Hepatocyte (in vitro differentiated cells): ENCODE data around the gene VPS50.

Experiments used
- EZH2 ChIP-seq: fragments of 200-600 bp; sonication (generic); IDR thresholded peaks from 2 replicates; pipeline ENCODE4 v1.6.1; 2016; ENCODE audit warnings: antibody characterized with exemption, mild to moderate bottlenecking, borderline replicate concordance
- EZH2phosphoT487 ChIP-seq: fragments of 200-600 bp; sonication (generic); IDR thresholded peaks from one replicate; pipeline ENCODE4 v1.6.1; 2018; ENCODE audit warnings: antibody characterized with exemption, mild to moderate bottlenecking, low read depth, moderate library complexity; ENCODE audit not compliant: unreplicated experiment, severe bottlenecking
- TF ChIP-seq, protein P1 (sequence below): fragments of 200-600 bp; sonication (generic); IDR thresholded peaks from 2 replicates; pipeline ENCODE4 v1.5.1; 2016; ENCODE audit warnings: antibody characterized with exemption, mild to moderate bottlenecking; ENCODE audit not compliant: poor library complexity

DNA sequence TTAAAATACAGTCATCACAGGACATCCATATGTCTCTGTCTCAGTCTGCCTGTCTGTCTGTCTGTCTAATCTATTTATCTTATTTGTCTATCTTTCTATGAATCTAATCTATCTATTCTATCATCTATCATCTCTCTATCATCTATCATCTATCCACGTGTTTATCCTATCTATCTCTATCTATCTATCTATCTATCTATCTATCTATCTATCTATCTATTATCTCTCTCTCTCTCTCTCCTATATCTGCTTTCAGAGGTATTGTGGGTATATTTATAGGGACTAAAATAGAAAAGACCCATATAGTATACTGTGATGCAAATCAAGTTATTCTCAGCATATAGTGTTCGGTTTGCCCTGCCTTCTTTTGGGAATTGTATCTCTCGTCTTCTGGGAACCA lies 167.5 kb downstream of the VPS50 start:
- TF ChIP-seq, protein P1, sequence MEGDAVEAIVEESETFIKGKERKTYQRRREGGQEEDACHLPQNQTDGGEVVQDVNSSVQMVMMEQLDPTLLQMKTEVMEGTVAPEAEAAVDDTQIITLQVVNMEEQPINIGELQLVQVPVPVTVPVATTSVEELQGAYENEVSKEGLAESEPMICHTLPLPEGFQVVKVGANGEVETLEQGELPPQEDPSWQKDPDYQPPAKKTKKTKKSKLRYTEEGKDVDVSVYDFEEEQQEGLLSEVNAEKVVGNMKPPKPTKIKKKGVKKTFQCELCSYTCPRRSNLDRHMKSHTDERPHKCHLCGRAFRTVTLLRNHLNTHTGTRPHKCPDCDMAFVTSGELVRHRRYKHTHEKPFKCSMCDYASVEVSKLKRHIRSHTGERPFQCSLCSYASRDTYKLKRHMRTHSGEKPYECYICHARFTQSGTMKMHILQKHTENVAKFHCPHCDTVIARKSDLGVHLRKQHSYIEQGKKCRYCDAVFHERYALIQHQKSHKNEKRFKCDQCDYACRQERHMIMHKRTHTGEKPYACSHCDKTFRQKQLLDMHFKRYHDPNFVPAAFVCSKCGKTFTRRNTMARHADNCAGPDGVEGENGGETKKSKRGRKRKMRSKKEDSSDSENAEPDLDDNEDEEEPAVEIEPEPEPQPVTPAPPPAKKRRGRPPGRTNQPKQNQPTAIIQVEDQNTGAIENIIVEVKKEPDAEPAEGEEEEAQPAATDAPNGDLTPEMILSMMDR, result no peak
- TF ChIP-seq EZH2, result no peak
- TF ChIP-seq EZH2phosphoT487, result no peak
